Panc1 (cell line): ENCODE measurements around the gene FBP2.

ENCODE experiments used
- POLR2AphosphoS5 ChIP-seq: IDR thresholded peaks from 2 replicates; pipeline ENCODE4 v1.6.1; 2012; ENCODE audit warnings: mild to moderate bottlenecking, low read depth, low read length, moderate library complexity
- TF ChIP-seq, protein P1 (sequence below): fragments of 450-650 bp; IDR thresholded peaks from 2 replicates; pipeline ENCODE4 v1.5.1; 2017; ENCODE audit warnings: mild to moderate bottlenecking

DNA sequence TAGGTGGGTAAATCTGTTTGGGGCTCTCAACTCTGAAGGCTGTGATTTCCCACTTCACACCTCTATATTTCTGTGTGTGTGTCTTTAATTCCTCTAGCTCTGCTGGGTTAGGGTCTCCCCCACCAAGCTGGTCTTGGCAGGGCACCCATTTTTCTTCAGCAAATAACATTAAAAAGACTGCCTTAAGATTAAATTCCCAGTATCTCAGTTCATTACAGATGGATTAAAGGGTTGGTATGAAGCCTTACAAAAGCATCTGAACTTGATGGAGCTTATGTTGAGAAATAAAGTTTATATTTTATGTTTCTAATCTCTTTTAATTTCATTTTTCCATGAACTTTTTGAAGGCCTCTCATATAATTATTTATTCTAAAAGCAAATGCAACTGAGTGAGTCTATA is 27.1 kb downstream of the FBP2 start:
- TF ChIP-seq, protein P1, sequence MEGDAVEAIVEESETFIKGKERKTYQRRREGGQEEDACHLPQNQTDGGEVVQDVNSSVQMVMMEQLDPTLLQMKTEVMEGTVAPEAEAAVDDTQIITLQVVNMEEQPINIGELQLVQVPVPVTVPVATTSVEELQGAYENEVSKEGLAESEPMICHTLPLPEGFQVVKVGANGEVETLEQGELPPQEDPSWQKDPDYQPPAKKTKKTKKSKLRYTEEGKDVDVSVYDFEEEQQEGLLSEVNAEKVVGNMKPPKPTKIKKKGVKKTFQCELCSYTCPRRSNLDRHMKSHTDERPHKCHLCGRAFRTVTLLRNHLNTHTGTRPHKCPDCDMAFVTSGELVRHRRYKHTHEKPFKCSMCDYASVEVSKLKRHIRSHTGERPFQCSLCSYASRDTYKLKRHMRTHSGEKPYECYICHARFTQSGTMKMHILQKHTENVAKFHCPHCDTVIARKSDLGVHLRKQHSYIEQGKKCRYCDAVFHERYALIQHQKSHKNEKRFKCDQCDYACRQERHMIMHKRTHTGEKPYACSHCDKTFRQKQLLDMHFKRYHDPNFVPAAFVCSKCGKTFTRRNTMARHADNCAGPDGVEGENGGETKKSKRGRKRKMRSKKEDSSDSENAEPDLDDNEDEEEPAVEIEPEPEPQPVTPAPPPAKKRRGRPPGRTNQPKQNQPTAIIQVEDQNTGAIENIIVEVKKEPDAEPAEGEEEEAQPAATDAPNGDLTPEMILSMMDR = no peak
- no peak for TF ChIP-seq POLR2AphosphoS5
